Activated B cell treated with CpG ODN at 0.5 μM for 24 hours (primary cell): ENCODE measurements around the gene LDB3. TPM values are rescaled to one million over a fixed set of nuclear protein-coding genes. Genes with fewer than 3 reads are reported as not detected.
A peak's percentile ranks its signal among the peaks of the same experiment; 100 is the strongest.

ENCODE experiments used
- ATAC-seq: fragments of 200-7000 bp; cut with Tn5 transposase; one replicate; pipeline ENCODE4 v1.10.0; 2021; ENCODE audit warnings: low read depth, mild to moderate bottlenecking, moderate library complexity
- CTCF ChIA-PET: fragments of 350-600 bp; sonication (Branson Sonifier 250); formaldehyde crosslinking; loops from one replicate; lab custom pipeline; 2021; ENCODE audit warnings: antibody characterized with exemption; lab: Charles Lee
- POLR2A ChIA-PET: fragments of 350-600 bp; sonication (Branson Sonifier 250); formaldehyde crosslinking; loops from one replicate; lab custom pipeline; 2021; ENCODE audit warnings: antibody characterized with exemption; lab: Charles Lee
- DNase-seq: peaks from one replicate; pipeline ENCODE4 v3.0.0; 2022
- H3K27ac Mint-ChIP-seq: one replicate; pipeline ENCODE4 v1.8.0; 2020; ENCODE audit warnings: mixed read lengths
- H3K27me3 Mint-ChIP-seq: one replicate; pipeline ENCODE4 v1.8.0; 2021; ENCODE audit warnings: mixed read lengths
- H3K36me3 Mint-ChIP-seq: one replicate; pipeline ENCODE4 v1.8.0; 2021; ENCODE audit warnings: low read depth, mixed read lengths
- H3K4me1 Mint-ChIP-seq: one replicate; pipeline ENCODE4 v1.8.0; 2021; ENCODE audit warnings: mixed read lengths
- H3K4me3 Mint-ChIP-seq: one replicate; pipeline ENCODE4 v1.8.0; 2020; ENCODE audit warnings: mild to moderate bottlenecking, mixed read lengths
- H3K9me3 Mint-ChIP-seq: one replicate; pipeline ENCODE4 v1.8.0; 2020; ENCODE audit warnings: mixed read lengths
- intact Hi-C: fragments of 100-400 bp; cut with micrococcal nuclease; formaldehyde crosslinking; loops from one replicate; pipeline ENCODE4 v1.15.1; 2024
- total RNA-seq: library from RNA; stranded (reverse); gene quantifications from 2 replicates; pipeline ENCODE4 v1.2.3, GENCODE V29; 2022
- TF ChIP-seq, protein P1 (sequence below): fragments of 200-600 bp; IDR thresholded peaks from one replicate; pipeline ENCODE4 v1.8.0; 2022; ENCODE audit warnings: antibody characterized with exemption, mild to moderate bottlenecking

The LDB3 gene
- total RNA-seq, 1 donor from 2014 or later: not detected

DNA sequence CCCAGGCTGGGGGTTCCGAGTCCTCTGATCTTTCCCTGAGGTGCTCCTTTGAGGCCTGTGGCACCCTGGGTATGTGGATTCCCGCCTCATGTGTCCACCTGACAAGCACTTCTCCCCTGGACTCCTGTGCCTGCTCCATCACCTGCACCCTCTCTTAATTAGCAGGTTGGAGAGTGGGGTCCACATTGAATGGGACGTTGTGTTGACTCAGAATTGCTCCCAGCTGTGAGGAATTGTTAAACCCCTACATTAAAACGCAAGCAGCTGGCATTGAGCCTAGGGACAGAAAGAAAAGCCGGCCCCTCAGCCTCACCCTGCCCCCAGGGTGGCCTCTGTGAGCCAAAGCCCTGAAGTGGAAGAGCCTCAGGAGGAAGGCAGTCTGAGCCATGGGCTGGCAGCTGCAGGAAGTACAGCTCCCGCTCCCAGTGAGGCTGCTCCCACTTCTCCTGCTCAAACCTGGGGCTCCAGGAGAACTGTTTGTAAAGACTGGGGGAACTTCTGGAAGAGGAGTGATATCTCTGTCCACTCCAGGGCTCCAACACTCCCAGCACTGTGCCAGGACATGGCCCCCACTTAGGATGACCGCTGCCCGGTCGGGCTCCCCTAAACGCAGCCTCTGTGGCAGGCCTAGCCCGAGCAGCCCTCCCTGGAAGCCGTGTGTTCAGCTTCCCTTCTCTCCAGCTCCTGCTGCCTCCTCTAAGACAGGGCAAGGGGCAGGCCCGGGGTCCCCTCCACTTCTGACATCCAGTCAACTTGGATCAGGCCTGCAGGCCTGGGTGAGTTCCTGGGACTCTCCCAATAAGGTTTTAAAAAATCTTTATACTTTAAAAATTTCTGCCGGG, 15.7 kb upstream of the LDB3 start:
- TF ChIP-seq, protein P1, sequence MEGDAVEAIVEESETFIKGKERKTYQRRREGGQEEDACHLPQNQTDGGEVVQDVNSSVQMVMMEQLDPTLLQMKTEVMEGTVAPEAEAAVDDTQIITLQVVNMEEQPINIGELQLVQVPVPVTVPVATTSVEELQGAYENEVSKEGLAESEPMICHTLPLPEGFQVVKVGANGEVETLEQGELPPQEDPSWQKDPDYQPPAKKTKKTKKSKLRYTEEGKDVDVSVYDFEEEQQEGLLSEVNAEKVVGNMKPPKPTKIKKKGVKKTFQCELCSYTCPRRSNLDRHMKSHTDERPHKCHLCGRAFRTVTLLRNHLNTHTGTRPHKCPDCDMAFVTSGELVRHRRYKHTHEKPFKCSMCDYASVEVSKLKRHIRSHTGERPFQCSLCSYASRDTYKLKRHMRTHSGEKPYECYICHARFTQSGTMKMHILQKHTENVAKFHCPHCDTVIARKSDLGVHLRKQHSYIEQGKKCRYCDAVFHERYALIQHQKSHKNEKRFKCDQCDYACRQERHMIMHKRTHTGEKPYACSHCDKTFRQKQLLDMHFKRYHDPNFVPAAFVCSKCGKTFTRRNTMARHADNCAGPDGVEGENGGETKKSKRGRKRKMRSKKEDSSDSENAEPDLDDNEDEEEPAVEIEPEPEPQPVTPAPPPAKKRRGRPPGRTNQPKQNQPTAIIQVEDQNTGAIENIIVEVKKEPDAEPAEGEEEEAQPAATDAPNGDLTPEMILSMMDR: no peak
- DNase-seq (peak; percentile 9), ATAC-seq (no peak)
- CTCF ChIA-PET: no interaction called here
- Mint-ChIP-seq H3K27ac (no peak overlapping the region), H3K4me1 (no peaks in the 10 kb centered on the region), H3K4me3 (no peak overlapping the region), H3K36me3 (no peaks in the 10 kb centered on the region), H3K9me3 (no peaks in the 10 kb centered on the region), H3K27me3 (peaks cover 6% of the 10 kb centered on the region)
- intact Hi-C loops: no loop called here
- POLR2A ChIA-PET: no interaction called here

DNA sequence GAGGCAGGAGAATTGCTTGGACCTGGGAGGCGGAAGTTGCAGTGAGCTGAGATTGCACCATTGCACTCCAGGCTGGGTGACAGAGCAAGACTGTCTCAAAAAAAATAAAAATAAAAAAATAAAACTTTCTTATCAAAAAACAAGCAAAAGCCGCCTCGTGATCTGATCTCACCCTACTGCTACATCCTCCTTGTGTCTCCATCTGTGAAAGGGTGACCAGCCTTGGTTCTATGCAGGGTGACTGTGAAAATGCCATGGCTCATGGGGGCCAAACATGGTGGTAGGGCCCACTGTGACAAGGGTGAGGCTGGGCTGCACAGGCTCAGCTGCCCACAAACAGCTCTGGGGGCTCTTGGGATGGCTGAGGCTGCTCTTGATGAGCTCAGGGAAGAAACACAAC, 14.9 kb upstream of the LDB3 start:
- no peak for DNase-seq
- POLR2A ChIA-PET: no interaction called here
- TF ChIP-seq, protein P1: no peak
- H3K36me3 Mint-ChIP-seq: no peaks in the 10 kb centered on the region
- intact Hi-C loops: no loop called here
- H3K27me3 Mint-ChIP-seq: peaks cover 6% of the 10 kb centered on the region
- no peaks in the 10 kb centered on the region for H3K9me3 Mint-ChIP-seq
- H3K4me1 Mint-ChIP-seq: no peaks in the 10 kb centered on the region
- CTCF ChIA-PET: no interaction called here
- no peak overlapping the region for H3K27ac Mint-ChIP-seq
- H3K4me3 Mint-ChIP-seq: no peak overlapping the region
- ATAC-seq: no peak

DNA sequence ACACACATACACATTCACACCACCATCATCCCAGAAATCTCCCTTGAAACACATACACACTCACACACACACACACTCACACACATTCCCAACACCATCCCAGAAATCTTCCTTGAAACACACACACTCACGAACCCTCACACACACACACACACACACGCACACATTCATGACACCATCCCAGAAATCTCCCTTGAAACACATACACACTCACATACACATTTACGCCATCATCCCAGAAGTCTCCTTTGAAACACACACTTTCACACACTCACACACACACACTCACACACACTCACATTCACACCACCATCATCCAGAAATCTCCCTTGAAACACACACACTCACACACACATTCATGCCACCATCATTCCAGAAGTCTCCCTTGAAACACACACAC, 14.3 kb upstream of the LDB3 start:
- intact Hi-C loops: no loop called here
- no peak overlapping the region for H3K4me3 Mint-ChIP-seq

DNA sequence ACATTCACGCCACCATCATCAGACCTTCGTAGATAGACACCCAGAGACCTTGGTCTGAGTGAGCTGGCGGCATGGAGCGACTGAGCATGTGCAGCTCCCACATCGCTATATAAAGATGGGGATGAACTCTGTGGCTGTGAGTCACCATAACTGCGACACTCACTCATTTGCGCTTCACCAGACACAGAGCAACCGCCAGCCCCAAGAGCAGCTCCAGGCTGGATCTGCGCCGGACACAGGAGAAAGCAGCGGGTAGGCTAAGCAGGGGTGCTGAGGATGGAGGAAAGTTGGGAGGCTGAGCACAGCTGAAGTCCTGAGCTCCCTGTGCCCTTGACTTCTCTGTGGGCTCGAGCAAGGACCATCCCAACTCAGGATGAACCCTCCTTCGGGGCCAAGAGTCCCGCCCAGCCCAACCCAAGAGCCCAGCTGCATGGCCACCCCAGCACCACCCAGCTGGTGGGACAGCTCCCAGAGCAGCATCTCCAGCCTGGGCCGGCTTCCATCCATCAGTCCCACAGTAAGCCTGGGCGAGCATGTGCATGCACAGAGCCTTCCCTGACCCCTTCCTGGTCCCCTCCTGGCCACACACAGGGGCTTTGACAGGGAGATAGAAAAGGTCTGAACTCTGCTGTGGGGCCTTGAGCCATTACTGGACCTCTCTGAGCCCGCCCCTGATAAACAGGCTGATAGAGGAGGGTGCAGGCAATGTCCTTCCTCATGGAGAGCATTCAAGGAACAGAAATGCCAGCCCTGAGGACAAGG, 13.7 kb upstream of the LDB3 start, which contains the start of gene OPN4:
Gene OPN4 (plus strand): TSS at position 137 of the 762 bp plus-strand sequence. CDS start 237 bp downstream, at position 374.
- ChIA-PET POLR2A (interaction anchor here (0.6 kb wide), 1 partner anchor 24 kb away, joined by 4 read pairs; no protein-coding TSS in a partner anchor), CTCF (no interaction called here)
- ATAC-seq: no peak

More for the DNA sequence above, 14.3 kb upstream of the LDB3 start:
- no peaks in the 10 kb centered on the region for H3K36me3 Mint-ChIP-seq
- H3K4me1 Mint-ChIP-seq: no peaks in the 10 kb centered on the region
- ChIA-PET CTCF (no interaction called here), POLR2A (interaction anchor here (0.6 kb wide), 1 partner anchor 24 kb away, joined by 4 read pairs; no protein-coding TSS in a partner anchor)
- no peak for DNase-seq
- ATAC-seq: no peak
- H3K9me3 Mint-ChIP-seq: no peaks in the 10 kb centered on the region
- peaks cover 6% of the 10 kb centered on the region for H3K27me3 Mint-ChIP-seq
- no peak overlapping the region for H3K27ac Mint-ChIP-seq
- TF ChIP-seq, protein P1: no peak

More for the DNA sequence above, 13.7 kb upstream of the LDB3 start, which contains the start of gene OPN4:
- no peak within 1 kb of the TSS for H3K27ac Mint-ChIP-seq
- no peaks in the 10 kb centered on the region for H3K36me3 Mint-ChIP-seq
- peaks cover 6% of the 10 kb centered on the region for H3K27me3 Mint-ChIP-seq
- intact Hi-C loops: no loop called here
- DNase-seq: peak; percentile 4
- TF ChIP-seq, protein P1: no peak
- H3K4me3 Mint-ChIP-seq: no peak within 1 kb of the TSS
- H3K4me1 Mint-ChIP-seq: no peaks in the 10 kb centered on the region
- no peaks in the 10 kb centered on the region for H3K9me3 Mint-ChIP-seq
